IMR-90 (cell line): Measurements from ENCODE around the gene KCTD13. TPM values are rescaled to one million over a fixed set of nuclear protein-coding genes. Genes with fewer than 3 reads are reported as not detected.

Experiments
- BHLHE40 ChIP-seq: fragments of 150-350 bp; IDR thresholded peaks from 2 replicates; pipeline ENCODE4 v1.6.1; 2016; ENCODE audit warnings: mild to moderate bottlenecking, low read depth, low read length
- MAZ ChIP-seq: IDR thresholded peaks from 2 replicates; pipeline ENCODE4 v1.6.1; 2012; ENCODE audit warnings: low read depth, mild to moderate bottlenecking, low read length, improper control_type of control experiment, moderate library complexity, borderline replicate concordance
- SMC3 ChIP-seq: fragments of 150-350 bp; IDR thresholded peaks from 2 replicates; pipeline ENCODE4 v1.6.1; 2016; ENCODE audit warnings: low read depth, mild to moderate bottlenecking, antibody characterized with exemption, low read length, moderate library complexity
- polyA plus RNA-seq, 3 experiments: library from polyadenylated mRNA; depleted of rRNA; stranded (reverse); fragments of >200 nt; gene quantifications; 2 replicates each; pipeline ENCODE4 v1.2.3, GENCODE V29; 2012; ENCODE audit warnings: low replicate concordance in 1 of 3
- total RNA-seq: library from RNA; depleted of rRNA; stranded (reverse); fragments of >200 nt; gene quantifications from 2 replicates; pipeline ENCODE4 v1.2.3, GENCODE V29; 2012
- TF ChIP-seq, protein P1 (sequence below): conservative IDR thresholded peaks from 2 replicates; pipeline ENCODE4 v1.5.1; 2012; ENCODE audit warnings: mild to moderate bottlenecking, low read depth, low read length, improper control_type of control experiment

The KCTD13 gene
- total and polyA plus RNA-seq, 2 of the 4 experiments (the other 2 are of a cell fraction), result 4.1 to 20.7 TPM

DNA sequence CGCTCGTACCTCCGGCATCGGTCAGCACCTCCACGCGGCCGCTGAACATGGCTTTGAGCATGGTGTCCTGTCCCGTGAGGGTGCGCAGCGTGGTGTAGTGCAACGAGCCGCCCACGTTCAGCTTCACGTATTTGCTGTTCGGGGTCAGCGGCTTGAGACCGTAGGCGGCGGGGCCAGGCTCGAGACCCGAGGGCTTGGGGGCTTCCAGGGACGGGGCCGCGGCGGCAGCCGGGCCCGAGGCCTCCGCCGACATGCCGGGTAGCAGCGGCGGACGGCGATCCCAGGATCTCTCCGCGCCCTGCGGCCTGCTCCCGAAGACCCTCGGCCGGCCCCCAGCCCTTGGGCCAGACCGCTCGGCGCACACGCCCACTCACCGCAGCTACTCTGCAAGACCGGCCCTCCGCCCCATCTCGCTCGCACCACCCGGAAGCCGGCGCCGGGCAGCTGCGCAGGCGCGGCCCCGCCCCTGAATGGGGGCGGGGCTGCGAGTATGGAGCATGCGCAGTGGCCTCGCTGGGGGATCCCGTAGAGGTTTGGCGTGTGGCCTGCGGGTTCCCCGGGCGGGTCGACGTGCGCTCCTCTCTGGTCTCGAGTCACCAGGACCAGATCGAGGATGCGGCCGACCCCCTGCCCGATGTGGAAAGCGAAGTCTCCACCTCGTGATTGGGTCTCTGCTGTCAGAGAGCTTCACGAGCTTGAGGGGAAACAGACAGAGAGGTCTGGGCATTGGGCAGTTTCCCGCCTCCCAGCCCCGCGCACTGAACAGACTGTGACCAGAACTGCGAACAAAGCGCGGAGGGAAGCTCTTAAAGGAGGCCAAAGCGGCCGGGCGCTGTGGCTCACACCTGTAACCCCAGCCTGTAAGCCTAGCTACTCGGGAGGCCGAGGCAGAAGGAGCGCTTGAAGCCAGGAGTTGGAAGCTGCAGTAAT lies at the start of gene KCTD13 (continued):
- TF ChIP-seq MAZ (peak; percentile 90; the same call in 1 of the 2 replicates), BHLHE40 (peak; percentile 58), SMC3 (no peak)
- TF ChIP-seq, protein P1, sequence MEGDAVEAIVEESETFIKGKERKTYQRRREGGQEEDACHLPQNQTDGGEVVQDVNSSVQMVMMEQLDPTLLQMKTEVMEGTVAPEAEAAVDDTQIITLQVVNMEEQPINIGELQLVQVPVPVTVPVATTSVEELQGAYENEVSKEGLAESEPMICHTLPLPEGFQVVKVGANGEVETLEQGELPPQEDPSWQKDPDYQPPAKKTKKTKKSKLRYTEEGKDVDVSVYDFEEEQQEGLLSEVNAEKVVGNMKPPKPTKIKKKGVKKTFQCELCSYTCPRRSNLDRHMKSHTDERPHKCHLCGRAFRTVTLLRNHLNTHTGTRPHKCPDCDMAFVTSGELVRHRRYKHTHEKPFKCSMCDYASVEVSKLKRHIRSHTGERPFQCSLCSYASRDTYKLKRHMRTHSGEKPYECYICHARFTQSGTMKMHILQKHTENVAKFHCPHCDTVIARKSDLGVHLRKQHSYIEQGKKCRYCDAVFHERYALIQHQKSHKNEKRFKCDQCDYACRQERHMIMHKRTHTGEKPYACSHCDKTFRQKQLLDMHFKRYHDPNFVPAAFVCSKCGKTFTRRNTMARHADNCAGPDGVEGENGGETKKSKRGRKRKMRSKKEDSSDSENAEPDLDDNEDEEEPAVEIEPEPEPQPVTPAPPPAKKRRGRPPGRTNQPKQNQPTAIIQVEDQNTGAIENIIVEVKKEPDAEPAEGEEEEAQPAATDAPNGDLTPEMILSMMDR, result no peak
